SIG-M5 treated with dmso at 0.1 percent for 504 hours (cell line): Measurements from ENCODE around the gene SOCS2.

Source experiments
- DNase-seq: peaks from one replicate; lab custom pipeline; 2025; ENCODE audit not compliant: unreplicated experiment; lab: John Stamatoyannopoulos, UW

Gene SOCS2

DNA sequence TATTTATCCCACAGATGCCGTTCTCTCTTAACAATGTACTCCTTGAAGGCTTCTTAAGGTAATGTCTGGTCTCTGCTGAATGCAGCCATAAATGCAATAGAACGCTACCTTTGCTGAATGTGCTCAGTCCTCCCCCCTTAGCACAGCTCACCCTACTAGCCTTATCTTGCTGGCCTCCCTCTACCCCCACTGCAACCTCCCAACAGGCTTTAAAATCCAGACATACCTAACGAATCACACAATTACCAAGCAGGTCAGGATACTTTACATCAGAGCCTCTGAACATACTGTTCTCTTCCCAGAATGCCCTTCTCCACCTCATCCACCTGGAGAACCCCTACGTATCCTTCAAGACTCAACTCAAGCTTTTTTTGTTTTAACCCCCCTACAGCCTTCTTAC lies 53.7 kb downstream of the SOCS2 start:
- DNase-seq, result no peak
